Lower leg skin (tissue), 4 donors: ENCODE measurements around the gene HACD4. TPM values are rescaled to one million over a fixed set of nuclear protein-coding genes. Genes with fewer than 3 reads are reported as not detected.

Experiments used
- DNase-seq, 2 donors: peaks; one replicate each; pipeline ENCODE4 v3.0.0-alpha.2; 2019; ENCODE audit warnings: low spot score in 2 of 2
- H3K4me3 ChIP-seq: fragments of 200-600 bp; sonication (generic); 2 replicates; pipeline ENCODE4 v1.5.1; 2017; ENCODE audit warnings: mild to moderate bottlenecking, low read depth; ENCODE audit not compliant: poor library complexity, severe bottlenecking
- CTCF ChIP-seq, 3 donors: fragments of 450-650 bp; IDR thresholded peaks; one replicate each; pipeline ENCODE4 v1.5.1; 2016; ENCODE audit warnings: antibody characterized with exemption in 3 of 3, mild to moderate bottlenecking in 3 of 3, moderate library complexity in 2 of 3
- POLR2A ChIP-seq, 2 donors: fragments of 450-650 bp; IDR thresholded peaks; one replicate each; pipeline ENCODE4 v1.6.1; 2016 to 2017; ENCODE audit warnings: antibody characterized with exemption in 2 of 2, mild to moderate bottlenecking in 1 of 2, moderate library complexity in 1 of 2
- WGBS, 2 donors: methylation state at CpG; one replicate each; pipeline ENCODE4 v1.1.5; 2018; 5-methylcytosine and 5-hydroxymethylcytosine counted together
- intact Hi-C: fragments of 100-400 bp; cut with DNase I; formaldehyde crosslinking; loops from one replicate; pipeline ENCODE4 v1.15.0; 2023; ENCODE audit warnings: low total_unique reads
- total RNA-seq, 4 donors: library from RNA; depleted of rRNA; stranded (reverse); fragments of >200 nt; gene quantifications; one replicate each; pipeline ENCODE4 v1.1.0, GENCODE V29; 2016

The HACD4 gene
- total RNA-seq, 4 donors from 2014 or later = 1.0 to 3.8 (median 2.8) TPM

GRCh38 chr9:21070906-21071305 lies 39.5 kb upstream of the HACD4 start:
- no peak for DNase-seq
- H3K4me3 ChIP-seq = no peak overlapping the region
- TF ChIP-seq CTCF (IDR thresholded peaks at IDR 0.05) (no peak), POLR2A (IDR thresholded peaks at IDR 0.05) (no peak)
- intact Hi-C loops = no loop called here

- H3K4me3 ChIP-seq = no peak overlapping the region
- intact Hi-C loops = no loop called here
- DNase-seq = peak in 1 of 2 donors; percentile 66
- no peak for TF ChIP-seq CTCF (IDR thresholded peaks at IDR 0.05)
- TF ChIP-seq POLR2A (IDR thresholded peaks at IDR 0.05) = no peak
- WGBS, 2 donors = 4 to 6% methylated on average over 4 of the region's 4 CpGs
Observed at GRCh38 chr9:21070171-21070571, 38.7 kb upstream of the HACD4 start.

- DNase-seq = no peak
- TF ChIP-seq POLR2A (IDR thresholded peaks at IDR 0.05) (no peak), CTCF (IDR thresholded peaks at IDR 0.05) (no peak)
- intact Hi-C loops = no loop called here
- 32 to 38% methylated on average over 2 of the region's 2 CpGs for WGBS, 2 donors
- no peak overlapping the region for H3K4me3 ChIP-seq
Observed at GRCh38 chr9:21060919-21061561, 29.6 kb upstream of the HACD4 start.

- WGBS, 2 donors = 19 to 26% methylated on average over 1 of the region's 1 CpG
Observed at GRCh38 chr9:21056931-21057330, 25.5 kb upstream of the HACD4 start.

GRCh38 chr9:21053851-21054250 lies 22.4 kb upstream of the HACD4 start:
- intact Hi-C loops = no loop called here
- TF ChIP-seq POLR2A (IDR thresholded peaks at IDR 0.05) = no peak
- no peak for TF ChIP-seq CTCF (IDR thresholded peaks at IDR 0.05)
- no peak for DNase-seq
- 46 to 50% methylated on average over 2 of the region's 2 CpGs for WGBS, 2 donors
- no peak overlapping the region for H3K4me3 ChIP-seq

More at GRCh38 chr9:21056931-21057330, 25.5 kb upstream of the HACD4 start:
- no peak overlapping the region for H3K4me3 ChIP-seq
- no peak for DNase-seq
- intact Hi-C loops = no loop called here
- no peak for TF ChIP-seq POLR2A (IDR thresholded peaks at IDR 0.05)
- TF ChIP-seq CTCF (IDR thresholded peaks at IDR 0.05) = no peak

- no peak for TF ChIP-seq POLR2A (IDR thresholded peaks at IDR 0.05)
- no peak for TF ChIP-seq CTCF (IDR thresholded peaks at IDR 0.05)
- DNase-seq = no peak
- intact Hi-C loops = no loop called here
- H3K4me3 ChIP-seq = no peak overlapping the region
- 86 to 88% methylated on average over 2 of the region's 2 CpGs for WGBS, 2 donors
Observed at GRCh38 chr9:21047281-21047691, 15.8 kb upstream of the HACD4 start.
